HepG2 (cell line): ENCODE measurements around the gene ADGRG1.

Source experiments
- BHLHE40 ChIP-seq: IDR thresholded peaks from 2 replicates; pipeline ENCODE4 v1.6.1; 2011; ENCODE audit warnings: low read length, improper control_type of control experiment
- EZH2 ChIP-seq: conservative IDR thresholded peaks from 2 replicates; pipeline ENCODE4 v1.6.1; 2012; ENCODE audit warnings: mild to moderate bottlenecking, low read depth, low read length, moderate library complexity
- FOXA1 ChIP-seq, 2 experiments: fragments of 450-650 bp in 1 of 2; sonication (generic) in 1 of 2; formaldehyde crosslinking in 1 of 2; IDR thresholded peaks; 2 replicates each; pipeline versions ENCODE4 v1.4.0 to v1.6.1; 2016 to 2020; ENCODE audit warnings: missing genetic modification reagents in 1 of 2
- ZBTB21 ChIP-seq: sonication (generic); formaldehyde crosslinking; IDR thresholded peaks from 2 replicates; pipeline ENCODE4 v1.4.0; 2020; ENCODE audit warnings: missing genetic modification reagents
- ZNF660 ChIP-seq: sonication (generic); formaldehyde crosslinking; IDR thresholded peaks from 2 replicates; pipeline ENCODE4 v1.5.1; 2020; ENCODE audit warnings: mild to moderate bottlenecking, low read depth, missing genetic modification reagents, borderline replicate concordance
- TF ChIP-seq, protein P1 (sequence below): sonication (generic); formaldehyde crosslinking; IDR thresholded peaks from 2 replicates; pipeline ENCODE4 v1.8.1; 2022; ENCODE audit warnings: mild to moderate bottlenecking, missing genetic modification reagents
- TF ChIP-seq, protein P2 (sequence below): sonication (generic); formaldehyde crosslinking; IDR thresholded peaks from 2 replicates; pipeline ENCODE4 v1.5.1; 2020; ENCODE audit warnings: missing genetic modification reagents, mild to moderate bottlenecking, borderline replicate concordance
- TF ChIP-seq, protein P3 (sequence below): sonication (generic); formaldehyde crosslinking; IDR thresholded peaks from 2 replicates; pipeline ENCODE4 v1.5.0; 2020; ENCODE audit warnings: mild to moderate bottlenecking, missing genetic modification reagents, moderate library complexity
- TF ChIP-seq, protein P4 (sequence below): sonication (generic); formaldehyde crosslinking; conservative IDR thresholded peaks from 2 replicates; pipeline ENCODE4 v1.4.0; 2020; ENCODE audit warnings: missing genetic modification reagents
- TF ChIP-seq, protein P5 (sequence below): sonication (generic); formaldehyde crosslinking; IDR thresholded peaks from 2 replicates; pipeline ENCODE4 v1.5.0; 2020; ENCODE audit warnings: missing genetic modification reagents

DNA sequence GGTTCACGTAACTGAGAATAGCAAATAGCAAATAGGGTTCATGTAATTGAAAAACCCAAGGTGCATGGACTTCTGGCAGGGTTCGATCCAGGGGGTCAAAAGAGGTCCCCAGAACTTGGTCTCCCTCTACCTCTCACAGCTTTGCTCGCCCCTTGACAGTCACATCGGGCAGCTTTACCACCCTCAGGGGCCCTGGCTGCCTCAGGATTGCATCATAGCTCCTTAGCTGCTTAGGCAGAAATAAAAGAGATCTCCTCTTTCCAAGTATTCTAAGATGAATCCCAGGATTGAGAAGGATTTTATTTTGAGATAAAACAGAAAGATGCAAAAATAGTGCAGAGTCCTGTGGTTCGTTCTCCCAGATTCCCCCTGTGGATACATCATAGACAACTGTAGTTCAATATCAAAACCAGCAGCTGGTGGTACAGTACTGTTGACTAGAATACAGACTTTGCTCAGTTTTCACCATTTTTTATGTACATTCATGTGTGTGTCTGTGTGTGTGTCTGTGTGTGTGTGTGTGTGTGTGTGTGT is 52.5 kb downstream of the ADGRG1 start:
- TF ChIP-seq, protein P1, sequence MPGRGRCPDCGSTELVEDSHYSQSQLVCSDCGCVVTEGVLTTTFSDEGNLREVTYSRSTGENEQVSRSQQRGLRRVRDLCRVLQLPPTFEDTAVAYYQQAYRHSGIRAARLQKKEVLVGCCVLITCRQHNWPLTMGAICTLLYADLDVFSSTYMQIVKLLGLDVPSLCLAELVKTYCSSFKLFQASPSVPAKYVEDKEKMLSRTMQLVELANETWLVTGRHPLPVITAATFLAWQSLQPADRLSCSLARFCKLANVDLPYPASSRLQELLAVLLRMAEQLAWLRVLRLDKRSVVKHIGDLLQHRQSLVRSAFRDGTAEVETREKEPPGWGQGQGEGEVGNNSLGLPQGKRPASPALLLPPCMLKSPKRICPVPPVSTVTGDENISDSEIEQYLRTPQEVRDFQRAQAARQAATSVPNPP (CRISPR knock-in tag), result no peak
- TF ChIP-seq, protein P2, sequence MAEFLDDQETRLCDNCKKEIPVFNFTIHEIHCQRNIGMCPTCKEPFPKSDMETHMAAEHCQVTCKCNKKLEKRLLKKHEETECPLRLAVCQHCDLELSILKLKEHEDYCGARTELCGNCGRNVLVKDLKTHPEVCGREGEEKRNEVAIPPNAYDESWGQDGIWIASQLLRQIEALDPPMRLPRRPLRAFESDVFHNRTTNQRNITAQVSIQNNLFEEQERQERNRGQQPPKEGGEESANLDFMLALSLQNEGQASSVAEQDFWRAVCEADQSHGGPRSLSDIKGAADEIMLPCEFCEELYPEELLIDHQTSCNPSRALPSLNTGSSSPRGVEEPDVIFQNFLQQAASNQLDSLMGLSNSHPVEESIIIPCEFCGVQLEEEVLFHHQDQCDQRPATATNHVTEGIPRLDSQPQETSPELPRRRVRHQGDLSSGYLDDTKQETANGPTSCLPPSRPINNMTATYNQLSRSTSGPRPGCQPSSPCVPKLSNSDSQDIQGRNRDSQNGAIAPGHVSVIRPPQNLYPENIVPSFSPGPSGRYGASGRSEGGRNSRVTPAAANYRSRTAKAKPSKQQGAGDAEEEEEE (CRISPR knock-in tag), result no peak
- TF ChIP-seq BHLHE40 (no peak), ZBTB21 (CRISPR knock-in tag) (no peak), ZNF660 (CRISPR knock-in tag) (no peak), EZH2 (no peak), FOXA1 (IDR thresholded peaks at IDR 0.05) (no peak), FOXA1 (CRISPR knock-in tag; IDR thresholded peaks at IDR 0.05) (no peak)
- TF ChIP-seq, protein P3, sequence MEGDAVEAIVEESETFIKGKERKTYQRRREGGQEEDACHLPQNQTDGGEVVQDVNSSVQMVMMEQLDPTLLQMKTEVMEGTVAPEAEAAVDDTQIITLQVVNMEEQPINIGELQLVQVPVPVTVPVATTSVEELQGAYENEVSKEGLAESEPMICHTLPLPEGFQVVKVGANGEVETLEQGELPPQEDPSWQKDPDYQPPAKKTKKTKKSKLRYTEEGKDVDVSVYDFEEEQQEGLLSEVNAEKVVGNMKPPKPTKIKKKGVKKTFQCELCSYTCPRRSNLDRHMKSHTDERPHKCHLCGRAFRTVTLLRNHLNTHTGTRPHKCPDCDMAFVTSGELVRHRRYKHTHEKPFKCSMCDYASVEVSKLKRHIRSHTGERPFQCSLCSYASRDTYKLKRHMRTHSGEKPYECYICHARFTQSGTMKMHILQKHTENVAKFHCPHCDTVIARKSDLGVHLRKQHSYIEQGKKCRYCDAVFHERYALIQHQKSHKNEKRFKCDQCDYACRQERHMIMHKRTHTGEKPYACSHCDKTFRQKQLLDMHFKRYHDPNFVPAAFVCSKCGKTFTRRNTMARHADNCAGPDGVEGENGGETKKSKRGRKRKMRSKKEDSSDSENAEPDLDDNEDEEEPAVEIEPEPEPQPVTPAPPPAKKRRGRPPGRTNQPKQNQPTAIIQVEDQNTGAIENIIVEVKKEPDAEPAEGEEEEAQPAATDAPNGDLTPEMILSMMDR (CRISPR knock-in tag), result no peak; the same call in 1 of the 2 replicates
- TF ChIP-seq, protein P4, sequence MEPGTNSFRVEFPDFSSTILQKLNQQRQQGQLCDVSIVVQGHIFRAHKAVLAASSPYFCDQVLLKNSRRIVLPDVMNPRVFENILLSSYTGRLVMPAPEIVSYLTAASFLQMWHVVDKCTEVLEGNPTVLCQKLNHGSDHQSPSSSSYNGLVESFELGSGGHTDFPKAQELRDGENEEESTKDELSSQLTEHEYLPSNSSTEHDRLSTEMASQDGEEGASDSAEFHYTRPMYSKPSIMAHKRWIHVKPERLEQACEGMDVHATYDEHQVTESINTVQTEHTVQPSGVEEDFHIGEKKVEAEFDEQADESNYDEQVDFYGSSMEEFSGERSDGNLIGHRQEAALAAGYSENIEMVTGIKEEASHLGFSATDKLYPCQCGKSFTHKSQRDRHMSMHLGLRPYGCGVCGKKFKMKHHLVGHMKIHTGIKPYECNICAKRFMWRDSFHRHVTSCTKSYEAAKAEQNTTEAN (CRISPR knock-in tag), result no peak
- TF ChIP-seq, protein P5, sequence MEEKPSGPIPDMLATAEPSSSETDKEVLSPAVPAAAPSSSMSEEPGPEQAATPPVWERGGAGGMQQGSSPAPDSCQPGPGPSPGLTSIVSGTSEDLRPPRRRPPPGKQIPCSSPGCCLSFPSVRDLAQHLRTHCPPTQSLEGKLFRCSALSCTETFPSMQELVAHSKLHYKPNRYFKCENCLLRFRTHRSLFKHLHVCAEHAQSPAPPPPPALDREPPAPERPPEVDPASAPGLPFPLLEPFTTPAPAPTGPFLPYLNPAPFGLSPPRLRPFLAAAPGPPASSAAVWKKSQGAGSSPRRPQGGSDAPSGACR (CRISPR knock-in tag), result no peak
